Activated T-helper 1 cell treated with anti-CD3 and anti-CD28 coated beads, Interleukin-12 subunit alpha, Interleukin-12 subunit beta, Interleukin-2, Interleukin-4 antibody, amounts not matched to agents 30 ng/mL and 10 ng/mL and 1 ng/mL, durations not matched to agents 14 hours and 24 hours and 36 hours (primary cell): Measurements from ENCODE around the gene DMXL1. TPM values are rescaled to one million over a fixed set of nuclear protein-coding genes. Genes with fewer than 3 reads are reported as not detected.
"Not testable (repeated sequence)": the region's sequence is repeated elsewhere in the genome, so short reads cannot be mapped to it uniquely, and the experiment has no call there.

Experiments used
- DNase-seq: peaks from one replicate; pipeline ENCODE4 v3.0.0; 2021; ENCODE audit warnings: low spot score
- H3K27ac Mint-ChIP-seq: one replicate; pipeline ENCODE4 v1.8.0; 2021; ENCODE audit warnings: mild to moderate bottlenecking, mixed read lengths
- H3K27me3 Mint-ChIP-seq: one replicate; pipeline ENCODE4 v1.8.0; 2022; ENCODE audit warnings: mild to moderate bottlenecking, moderate library complexity, mixed read lengths; ENCODE audit not compliant: insufficient read depth
- H3K36me3 Mint-ChIP-seq: one replicate; pipeline ENCODE4 v1.8.0; 2021; ENCODE audit warnings: low read depth, mixed read lengths
- H3K4me1 Mint-ChIP-seq: one replicate; pipeline ENCODE4 v1.8.0; 2021; ENCODE audit warnings: low read depth, mixed read lengths
- H3K4me3 Mint-ChIP-seq: one replicate; pipeline ENCODE4 v1.8.0; 2021; ENCODE audit warnings: mild to moderate bottlenecking, moderate library complexity, mixed read lengths
- H3K9me3 Mint-ChIP-seq: one replicate; pipeline ENCODE4 v1.8.0; 2021; ENCODE audit warnings: mixed read lengths
- intact Hi-C: fragments of 100-400 bp; cut with micrococcal nuclease; formaldehyde crosslinking; loops from one replicate; pipeline ENCODE4 v1.15.1; 2024
- total RNA-seq: library from RNA; stranded (reverse); gene quantifications from 2 replicates; pipeline ENCODE4 v1.2.3, GENCODE V29; 2022

DMXL1 gene
- total RNA-seq, 1 donor from 2014 or later: 28.2 TPM

DNA sequence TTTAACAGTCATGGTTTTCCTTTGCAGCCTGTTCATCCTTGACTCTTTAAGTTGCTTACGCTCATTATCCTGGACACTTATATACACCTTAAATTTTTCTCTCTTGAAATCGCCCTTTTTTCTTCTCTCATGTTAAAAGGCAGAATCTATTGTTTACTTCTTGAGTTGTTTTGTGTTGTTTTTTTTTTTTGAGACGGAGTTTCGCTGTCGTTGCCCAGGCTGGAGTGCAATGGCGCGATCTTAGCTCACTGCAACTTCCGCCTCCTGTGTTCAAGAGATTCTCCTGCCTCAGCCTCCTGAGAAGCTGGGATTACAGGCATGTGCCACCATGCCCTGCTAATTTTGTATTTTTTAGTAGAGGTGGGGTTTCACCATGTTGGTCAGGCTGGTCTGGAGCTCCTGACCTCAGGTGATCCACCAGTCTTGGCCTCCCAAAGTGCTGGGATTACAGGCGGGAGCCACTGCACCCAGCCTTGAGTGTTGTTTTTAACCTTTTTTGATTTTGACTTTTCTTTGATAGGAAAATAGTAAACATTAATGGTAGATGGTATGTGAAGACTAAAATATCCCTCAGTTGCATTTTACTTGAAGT lies 3.0 kb downstream of the DMXL1 start:
- peak overlapping the region; percentile 50 for H3K4me3 Mint-ChIP-seq
- not testable (repeated sequence) for H3K36me3 Mint-ChIP-seq, DNase-seq, H3K9me3 Mint-ChIP-seq, H3K27me3 Mint-ChIP-seq
- intact Hi-C loops: loop anchor here (5.0 kb wide), 1 partner anchor 213 kb away; no protein-coding TSS in a partner anchor
- peaks cover 52% of the 10 kb centered on the region for H3K4me1 Mint-ChIP-seq
- peak overlapping the region; percentile 45 for H3K27ac Mint-ChIP-seq

DNA sequence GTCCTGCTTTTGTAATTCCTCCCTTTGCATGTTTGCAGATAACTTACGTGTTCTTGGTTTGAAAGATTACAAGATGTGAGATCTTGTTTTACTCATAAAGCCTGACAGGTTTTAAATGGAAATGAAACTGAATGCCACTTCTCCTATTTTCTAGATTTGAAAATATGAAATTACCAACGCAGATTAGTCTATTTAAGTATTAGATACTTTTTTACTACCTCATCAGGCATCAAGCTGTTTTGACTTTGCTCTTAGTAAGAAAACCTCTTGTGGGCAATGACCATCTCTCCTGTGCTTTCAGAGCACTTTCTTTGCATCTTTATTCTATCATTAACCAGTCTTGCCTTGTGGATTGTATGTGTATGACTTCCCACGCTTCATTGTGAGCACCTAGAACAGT lies 3.5 kb downstream of the DMXL1 start:
- peaks cover 58% of the 10 kb centered on the region for H3K4me1 Mint-ChIP-seq
- no peaks in the 10 kb centered on the region for H3K9me3 Mint-ChIP-seq
- peak overlapping the region; percentile 45 for H3K27ac Mint-ChIP-seq
- DNase-seq: no peak
- peaks cover 6% of the 10 kb centered on the region for H3K36me3 Mint-ChIP-seq
- intact Hi-C loops: loop anchor here (5.0 kb wide), 1 partner anchor 213 kb away; no protein-coding TSS in a partner anchor
- no peaks in the 10 kb centered on the region for H3K27me3 Mint-ChIP-seq
- H3K4me3 Mint-ChIP-seq: peak overlapping the region; percentile 50

DNA sequence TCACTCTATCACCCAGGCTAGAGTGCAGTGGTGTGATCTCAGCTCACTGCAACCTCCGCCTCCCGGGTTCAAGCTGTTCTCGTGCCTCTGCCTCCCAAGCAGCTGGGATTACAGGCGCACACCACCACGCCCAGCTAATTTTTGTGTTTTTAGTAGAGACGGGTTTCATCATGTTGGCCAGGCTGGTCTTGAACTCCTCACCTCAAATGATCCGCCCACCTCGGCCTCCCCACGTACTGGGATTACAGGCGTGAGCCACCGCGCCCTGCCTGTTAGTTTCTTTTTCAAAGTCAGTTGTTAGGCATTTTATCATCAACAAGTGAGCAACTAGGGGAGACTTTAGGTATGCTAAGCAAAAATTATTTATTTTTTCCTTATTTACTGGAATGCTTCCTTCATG lies 4.4 kb downstream of the DMXL1 start:
- H3K4me3 Mint-ChIP-seq, H3K9me3 Mint-ChIP-seq, DNase-seq, H3K27ac Mint-ChIP-seq, intact Hi-C loops, H3K27me3 Mint-ChIP-seq, H3K36me3 Mint-ChIP-seq: not testable (repeated sequence)
- H3K4me1 Mint-ChIP-seq: peaks cover 67% of the 10 kb centered on the region

DNA sequence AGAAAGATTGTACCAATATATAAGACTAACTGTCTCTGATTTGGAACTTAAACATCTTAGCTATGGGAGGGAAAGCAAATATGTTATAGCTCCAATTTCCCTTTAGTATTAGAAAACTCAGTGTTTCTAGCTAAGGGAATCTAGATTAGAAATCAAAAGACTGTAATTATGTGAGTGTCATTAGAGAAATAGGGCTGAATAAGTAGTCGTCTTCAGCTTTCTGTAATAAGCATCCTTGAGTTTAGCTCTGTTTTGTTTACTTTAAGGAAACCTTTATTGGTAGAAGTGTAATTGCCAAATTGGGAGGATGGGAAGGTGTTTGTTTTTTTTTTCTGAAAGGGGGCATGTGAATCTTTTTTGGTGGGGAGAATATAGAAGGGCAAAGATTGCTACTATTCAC lies 5.2 kb downstream of the DMXL1 start:
- no peaks in the 10 kb centered on the region for H3K9me3 Mint-ChIP-seq

DNA sequence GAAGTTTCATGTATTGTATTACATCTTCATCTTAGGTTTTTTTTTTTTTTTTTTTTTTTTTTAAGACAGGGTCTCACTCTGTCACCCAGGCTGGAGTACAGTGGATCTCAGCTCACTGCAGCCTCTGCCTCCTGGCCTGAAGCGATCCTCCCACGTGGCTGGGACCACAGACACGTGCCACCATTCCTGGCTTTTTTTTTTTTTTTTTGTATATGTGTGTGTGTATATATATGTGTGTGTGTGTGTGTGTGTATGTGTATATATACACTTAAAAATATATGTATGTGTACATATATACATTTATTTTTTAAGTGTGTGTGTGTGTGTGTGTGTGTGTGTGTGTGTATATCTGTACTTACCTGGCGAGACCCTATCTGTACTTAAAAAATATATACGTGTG lies 6.6 kb downstream of the DMXL1 start:
- Mint-ChIP-seq H3K27me3 (no peaks in the 10 kb centered on the region), H3K36me3 (peaks cover 11% of the 10 kb centered on the region), H3K9me3 (no peaks in the 10 kb centered on the region), H3K27ac (no peak overlapping the region), H3K4me1 (peaks cover 70% of the 10 kb centered on the region), H3K4me3 (no peak overlapping the region)
- intact Hi-C loops: no loop called here
- no peak for DNase-seq

More for the DNA sequence above, 5.2 kb downstream of the DMXL1 start:
- Mint-ChIP-seq H3K36me3 (peaks cover 10% of the 10 kb centered on the region), H3K4me1 (peaks cover 75% of the 10 kb centered on the region), H3K4me3 (no peak overlapping the region), H3K27ac (peak overlapping the region; percentile 45), H3K27me3 (no peaks in the 10 kb centered on the region)
- no peak for DNase-seq
- intact Hi-C loops: no loop called here

DNA sequence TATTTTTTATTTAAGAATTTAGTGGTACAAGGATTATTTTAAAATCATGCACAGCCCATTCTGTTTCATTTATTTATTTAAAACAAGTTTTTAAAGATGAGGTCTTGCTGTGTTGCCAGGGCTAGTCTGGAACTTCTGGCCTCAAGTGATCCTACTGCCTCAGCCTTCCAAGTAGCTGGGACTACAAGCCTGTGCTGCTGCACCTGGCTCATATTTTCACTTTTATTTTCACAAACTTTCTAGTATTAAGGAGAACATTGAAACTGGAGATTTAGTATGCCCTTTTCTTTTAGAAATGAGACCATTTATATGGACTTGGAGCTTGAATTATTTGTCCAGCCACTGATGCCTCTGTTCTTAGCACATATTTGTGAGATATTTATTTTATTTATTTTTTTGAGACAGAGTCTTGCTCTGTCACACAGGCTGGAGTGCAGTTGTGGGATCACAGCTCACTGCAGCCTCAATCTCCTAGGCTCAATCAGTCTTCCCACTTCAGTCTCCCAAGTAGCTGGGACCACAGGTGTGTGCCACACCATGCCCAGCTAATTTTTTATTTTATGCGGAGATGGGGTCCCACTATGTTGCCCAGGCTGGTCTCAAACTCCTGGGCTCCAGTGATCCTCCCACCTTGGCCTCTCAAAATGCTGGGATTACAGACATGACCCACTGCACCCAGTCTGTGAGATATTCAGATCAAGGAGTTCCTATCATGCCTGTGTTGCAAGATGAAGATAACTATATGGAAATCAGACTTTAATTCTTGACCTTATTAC lies 7.4 kb downstream of the DMXL1 start:
- no peak overlapping the region for H3K27ac Mint-ChIP-seq
- peak overlapping the region; percentile 17 for H3K4me3 Mint-ChIP-seq
- DNase-seq: no peak
- peaks cover 14% of the 10 kb centered on the region for H3K36me3 Mint-ChIP-seq
- intact Hi-C loops: loop anchor here (2.0 kb wide), 2 partner anchors 335 to 375 kb away; partner anchors contain the start of gene HSD17B4
- H3K9me3 Mint-ChIP-seq: no peaks in the 10 kb centered on the region
- H3K4me1 Mint-ChIP-seq: peaks cover 62% of the 10 kb centered on the region
- no peaks in the 10 kb centered on the region for H3K27me3 Mint-ChIP-seq

DNA sequence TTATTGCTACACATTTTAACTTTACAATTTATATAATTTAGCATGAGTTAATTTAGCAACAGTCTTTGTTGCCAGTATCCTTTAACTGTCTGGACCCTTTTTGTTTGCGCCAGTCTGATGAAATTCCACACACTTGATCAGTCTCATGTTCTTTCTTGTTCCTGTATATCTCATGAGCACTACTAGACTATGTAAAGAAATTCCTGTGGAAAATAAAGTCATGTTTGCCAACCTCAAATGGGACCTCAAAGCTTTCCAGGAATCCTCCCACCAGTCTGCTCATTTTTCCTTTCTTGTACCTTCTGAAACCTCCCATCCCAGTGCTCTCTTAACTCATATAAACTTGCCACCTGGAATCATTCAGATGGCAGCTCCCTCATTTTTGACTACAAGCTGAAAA lies 8.0 kb downstream of the DMXL1 start:
- H3K36me3 Mint-ChIP-seq: peaks cover 13% of the 10 kb centered on the region
- peaks cover 56% of the 10 kb centered on the region for H3K4me1 Mint-ChIP-seq

DNA sequence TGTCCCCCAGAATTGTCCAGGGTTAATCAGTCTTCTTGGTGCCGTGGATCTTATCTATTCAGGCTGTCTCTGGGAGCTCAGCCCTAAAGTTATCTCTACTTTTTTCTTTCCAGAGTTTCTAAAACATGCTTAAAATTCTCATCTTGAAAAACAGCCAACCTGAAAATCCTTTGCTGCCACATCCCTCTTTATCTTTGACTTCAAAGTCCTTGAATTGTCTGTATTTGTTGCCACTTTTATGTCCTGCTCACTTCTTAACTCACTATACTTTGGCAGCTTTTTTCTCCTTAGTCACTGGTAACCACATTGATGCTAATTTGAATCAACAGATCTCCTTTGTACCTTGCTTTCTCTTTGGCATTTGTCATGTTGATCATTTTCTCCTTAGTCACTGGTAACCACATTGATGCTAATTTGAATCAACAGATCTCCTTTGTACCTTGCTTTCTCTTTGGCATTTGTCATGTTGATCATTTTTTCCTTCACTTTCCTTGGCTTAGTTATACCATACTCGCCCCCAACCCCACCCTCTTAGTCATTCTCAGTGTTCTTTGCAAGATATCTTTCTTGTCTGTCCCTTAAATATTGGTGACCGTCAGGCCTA lies 8.5 kb downstream of the DMXL1 start:
- H3K4me1 Mint-ChIP-seq: peaks cover 50% of the 10 kb centered on the region
- intact Hi-C loops: loop anchor here (1.0 to 2.0 kb wide), 11 partner anchors 9 to 373 kb away; partner anchors contain the start of genes DTWD2, HSD17B4 and TNFAIP8

More for the DNA sequence above, 8.0 kb downstream of the DMXL1 start:
- intact Hi-C loops: loop anchor here (1.0 to 2.0 kb wide), 11 partner anchors 9 to 374 kb away; partner anchors contain the start of genes DTWD2, HSD17B4 and TNFAIP8
- Mint-ChIP-seq H3K4me3 (peak overlapping the region; percentile 23), H3K27me3 (no peaks in the 10 kb centered on the region), H3K27ac (peak overlapping the region; percentile 70), H3K9me3 (no peaks in the 10 kb centered on the region)
- no peak for DNase-seq

DNA sequence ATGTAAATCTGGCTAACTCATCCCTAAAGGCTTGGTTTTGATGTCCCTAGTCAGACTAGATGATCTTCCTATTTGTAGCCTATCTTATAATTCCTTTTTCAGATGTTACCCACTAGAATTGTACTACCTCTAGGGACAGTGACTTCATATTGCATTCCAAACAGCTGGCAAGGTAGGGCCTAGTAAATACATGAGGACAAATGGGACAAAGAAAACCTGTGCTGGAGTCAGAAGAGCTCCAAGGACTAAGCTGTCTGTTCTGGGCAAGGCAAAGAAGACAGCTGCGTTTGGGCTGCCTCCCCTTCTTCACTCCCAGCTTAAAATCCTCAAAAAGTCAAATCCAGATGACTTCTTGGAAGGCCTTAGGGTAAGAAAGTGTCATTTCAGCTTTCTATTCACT lies 10.0 kb downstream of the DMXL1 start:
- no peak for DNase-seq
- peaks cover 7% of the 10 kb centered on the region for H3K9me3 Mint-ChIP-seq
- H3K27me3 Mint-ChIP-seq: no peaks in the 10 kb centered on the region
- peak overlapping the region; percentile 56 for H3K27ac Mint-ChIP-seq
- H3K4me1 Mint-ChIP-seq: peaks cover 42% of the 10 kb centered on the region
- no peak overlapping the region for H3K4me3 Mint-ChIP-seq
- peaks cover 16% of the 10 kb centered on the region for H3K36me3 Mint-ChIP-seq
- intact Hi-C loops: no loop called here

More for the DNA sequence above, 8.5 kb downstream of the DMXL1 start:
- peak overlapping the region; percentile 23 for H3K4me3 Mint-ChIP-seq
- H3K27me3 Mint-ChIP-seq: no peaks in the 10 kb centered on the region
- peak; percentile 25 for DNase-seq
- peaks cover 10% of the 10 kb centered on the region for H3K36me3 Mint-ChIP-seq
- peak overlapping the region; percentile 70 for H3K27ac Mint-ChIP-seq
- no peaks in the 10 kb centered on the region for H3K9me3 Mint-ChIP-seq

DNA sequence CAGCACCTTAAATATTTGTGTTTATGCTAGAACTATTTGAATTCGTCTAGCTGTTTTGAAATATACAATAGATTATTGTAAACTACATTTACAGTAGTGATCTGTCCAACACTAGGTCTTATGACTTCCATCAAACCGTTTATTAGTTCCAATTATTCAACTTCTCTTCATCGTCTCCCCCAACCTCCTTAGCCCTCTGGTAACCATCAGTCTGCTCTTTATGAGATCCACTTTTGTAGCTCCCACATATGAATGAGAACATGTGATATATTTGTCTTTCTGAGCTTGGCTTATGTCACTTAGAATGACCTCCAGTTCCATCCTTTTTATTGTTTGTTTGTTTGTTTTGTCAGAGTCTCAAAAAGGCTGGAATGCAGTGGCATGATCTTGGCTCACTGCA lies 11.8 kb downstream of the DMXL1 start:
- intact Hi-C loops: no loop called here
- H3K4me1 Mint-ChIP-seq: peaks cover 36% of the 10 kb centered on the region
- H3K27me3 Mint-ChIP-seq: no peaks in the 10 kb centered on the region
- H3K9me3 Mint-ChIP-seq: peaks cover 12% of the 10 kb centered on the region
- H3K27ac Mint-ChIP-seq: peak overlapping the region; percentile 21
- H3K36me3 Mint-ChIP-seq: peaks cover 14% of the 10 kb centered on the region
- no peak for DNase-seq
- H3K4me3 Mint-ChIP-seq: no peak overlapping the region

DNA sequence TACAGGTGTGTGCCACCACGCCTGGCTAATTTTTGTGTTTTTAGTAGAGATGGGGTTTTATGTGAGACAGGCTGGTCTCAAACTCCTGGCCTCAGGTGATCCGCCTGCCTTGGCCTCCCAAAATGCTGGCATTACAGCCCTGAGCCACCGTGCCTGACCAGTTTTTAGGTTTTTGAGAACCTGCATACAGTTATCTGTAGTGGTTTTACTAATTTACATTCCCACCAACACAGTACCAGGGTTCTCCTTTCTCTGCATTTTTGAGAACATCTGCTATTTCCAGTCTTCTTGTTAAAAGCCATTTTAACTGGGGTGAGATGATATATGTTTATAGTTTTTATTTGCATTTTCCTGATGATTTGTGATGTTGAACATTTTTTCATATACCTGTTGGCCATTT lies 12.8 kb downstream of the DMXL1 start:
- intact Hi-C loops: no loop called here

DNA sequence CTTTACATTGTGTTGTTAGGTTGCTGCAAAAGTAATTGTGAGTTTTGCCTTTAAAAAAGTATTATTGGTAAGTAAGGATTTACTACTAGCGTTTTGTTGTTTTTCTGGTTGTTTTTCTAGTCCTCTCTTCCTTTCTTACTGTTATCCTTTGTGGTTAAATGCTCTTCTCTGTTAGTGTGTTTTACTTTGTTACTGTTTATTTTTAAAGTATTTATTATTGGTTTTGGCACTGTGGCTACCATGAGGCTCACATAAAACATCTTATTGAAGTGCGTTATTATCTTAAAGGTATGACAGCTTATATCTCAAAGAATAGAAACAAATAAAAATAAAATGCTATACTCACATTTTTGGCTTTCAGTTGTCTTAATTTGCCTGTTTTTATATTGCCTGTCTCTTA lies 17.6 kb downstream of the DMXL1 start:
- no peak for DNase-seq
- no peak overlapping the region for H3K4me3 Mint-ChIP-seq
- H3K4me1 Mint-ChIP-seq: peaks cover 16% of the 10 kb centered on the region
- peaks cover 20% of the 10 kb centered on the region for H3K36me3 Mint-ChIP-seq
- H3K27me3 Mint-ChIP-seq: no peaks in the 10 kb centered on the region
- peaks cover 22% of the 10 kb centered on the region for H3K9me3 Mint-ChIP-seq
- H3K27ac Mint-ChIP-seq: no peak overlapping the region
- intact Hi-C loops: no loop called here

More for the DNA sequence above, 12.8 kb downstream of the DMXL1 start:
- Mint-ChIP-seq H3K4me1 (peaks cover 34% of the 10 kb centered on the region), H3K9me3 (peaks cover 12% of the 10 kb centered on the region), H3K36me3 (peaks cover 14% of the 10 kb centered on the region), H3K4me3 (no peak overlapping the region), H3K27ac (no peak overlapping the region), H3K27me3 (no peaks in the 10 kb centered on the region)
- DNase-seq: no peak

DNA sequence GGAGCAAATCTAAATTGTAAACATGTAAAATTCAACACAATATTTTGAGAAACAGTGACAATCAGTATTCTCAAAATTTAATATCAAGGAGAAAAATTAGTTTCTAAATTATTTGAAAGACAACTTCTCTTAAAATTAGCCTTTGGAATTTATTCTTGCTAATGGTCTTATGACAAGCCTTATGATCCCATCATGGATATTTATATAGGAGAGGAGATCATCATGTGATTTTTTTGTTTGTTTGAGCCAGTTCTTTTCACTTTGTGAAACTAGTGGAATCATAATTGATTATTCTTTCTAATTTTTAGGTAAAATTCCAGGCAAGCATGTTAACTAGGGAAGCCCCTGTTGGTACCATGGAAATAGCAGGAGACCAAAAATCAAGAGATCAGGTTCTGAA lies 24.7 kb downstream of the DMXL1 start:
- no peak for DNase-seq
- intact Hi-C loops: no loop called here
- Mint-ChIP-seq H3K9me3 (peaks cover 11% of the 10 kb centered on the region), H3K27ac (no peak overlapping the region), H3K4me3 (no peak overlapping the region), H3K27me3 (no peaks in the 10 kb centered on the region), H3K4me1 (peaks cover 13% of the 10 kb centered on the region), H3K36me3 (peaks cover 19% of the 10 kb centered on the region)
